Measurements from ENCODE around the gene FHIP2A.

The FHIP2A gene

GRCh38 chr10:114857922-114858629 is 36.5 kb downstream of the FHIP2A start:
- DNase-seq (ENCODE audit: low read depth), result no peak

- DNase-seq (ENCODE audit: low read depth), result no peak
Observed at GRCh38 chr10:114859222-114859621, 37.6 kb downstream of the FHIP2A start.

GRCh38 chr10:114862456-114862855 is 40.9 kb downstream of the FHIP2A start:
- no peak for DNase-seq (ENCODE audit: low read depth)

- no peak for DNase-seq (ENCODE audit: low read depth)
Observed at GRCh38 chr10:114867365-114867764, 45.8 kb downstream of the FHIP2A start.

GRCh38 chr10:114868870-114869519 is 47.4 kb downstream of the FHIP2A start:
- DNase-seq (ENCODE audit: low read depth), result no peak

- DNase-seq (ENCODE audit: low read depth), result peak; percentile 69
Observed at GRCh38 chr10:114869520-114869892, 47.9 kb downstream of the FHIP2A start.

GRCh38 chr10:114870486-114870885 is 48.9 kb downstream of the FHIP2A start:
- DNase-seq (ENCODE audit: low read depth), result no peak

- DNase-seq (ENCODE audit: low read depth), result no peak
Observed at GRCh38 chr10:114871379-114871778, 49.8 kb downstream of the FHIP2A start.

All from non-pigmented ciliary epithelial cell (primary cell).